A549 (cell line): ENCODE results near the gene JMJD8.

Experiments
- BHLHE40 ChIP-seq: IDR thresholded peaks from 2 replicates; pipeline ENCODE4 v1.6.1; 2012; ENCODE audit warnings: low read depth, low read length, inconsistent platforms
- CBX2 ChIP-seq: fragments of 200-600 bp; sonication (generic); IDR thresholded peaks from 2 replicates; pipeline ENCODE4 v1.6.1; 2016; ENCODE audit warnings: low read depth, mild to moderate bottlenecking, borderline replicate concordance
- CTCF ChIP-seq: fragments of >200 bp; sonication (Bioruptor Twin); formaldehyde crosslinking; IDR thresholded peaks from 3 replicates; pipeline ENCODE4 v1.5.1; 2016
- EP300 ChIP-seq, 2 experiments: fragments of >200 bp; sonication (Bioruptor Twin); formaldehyde crosslinking; IDR thresholded peaks; 2 replicates in 1 of 2; 3 replicates in 1 of 2; pipeline ENCODE4 v1.6.1; 2016 to 2017
- FOSB ChIP-seq: fragments of 250-450 bp; sonication (Bioruptor Pico); IDR thresholded peaks from 2 replicates; pipeline ENCODE4 v1.5.0; 2020; ENCODE audit warnings: mild to moderate bottlenecking, moderate library complexity
- POLR2AphosphoS2 ChIP-seq: conservative IDR thresholded peaks from 2 replicates; pipeline ENCODE4 v1.6.1; 2012; ENCODE audit warnings: low read length, improper control_type of control experiment, inconsistent platforms
- RCOR1 ChIP-seq: fragments of 150-350 bp; IDR thresholded peaks from 2 replicates; pipeline ENCODE4 v1.6.1; 2014; ENCODE audit warnings: antibody characterized with exemption, low read length, low read depth
- REST ChIP-seq: fragments of 200-600 bp; sonication (generic); IDR thresholded peaks from 2 replicates; pipeline ENCODE4 v1.6.1; 2016; ENCODE audit warnings: antibody characterized with exemption, mild to moderate bottlenecking, moderate library complexity
- SREBF2 ChIP-seq: fragments of 450-650 bp; IDR thresholded peaks from 2 replicates; pipeline ENCODE4 v1.6.1; 2014; ENCODE audit warnings: mild to moderate bottlenecking, moderate library complexity

- TF ChIP-seq RCOR1 (no peak), POLR2AphosphoS2 (no peak), BHLHE40 (no peak), CTCF (no peak), SREBF2 (no peak), FOSB (CRISPR knock-in tag) (no peak), CBX2 (no peak), REST (no peak), EP300 (IDR thresholded peaks at IDR 0.05) (no peak)
Measured at GRCh38 chr16:676565-676902, 7.6 kb downstream of the JMJD8 start.
